RPMI7951 (cell line): ENCODE data around the gene TCAF1. TPM values are rescaled to one million over a fixed set of nuclear protein-coding genes. Genes with fewer than 3 reads are reported as not detected.
"Not testable (repeated sequence)": the region's sequence is repeated elsewhere in the genome, so short reads cannot be mapped to it uniquely, and the experiment has no call there.

ENCODE experiments used
- DNase-seq: peaks from one replicate; pipeline ENCODE4 v3.0.0-alpha.2; 2012; ENCODE audit warnings: low read depth
- total RNA-seq: library from RNA; depleted of rRNA; stranded (reverse); fragments of >200 nt; shearing (Covaris generic); gene quantifications from 2 replicates; pipeline ENCODE4 v1.2.3, GENCODE V29; 2014

The TCAF1 gene
- total RNA-seq, 1 experiment from 2014 or later, result 35.6 TPM

- no peak for DNase-seq
Observed at GRCh38 chr7:143902332-143902899, 440 bp upstream of the TCAF1 start.

- no peak for DNase-seq
Observed at GRCh38 chr7:143901332-143901667, 676 bp downstream of the TCAF1 start.

GRCh38 chr7:143900230-143900766 is 1.7 kb downstream of the TCAF1 start:
- no peak for DNase-seq

GRCh38 chr7:143898810-143899209 is 3.2 kb downstream of the TCAF1 start:
- DNase-seq, result no peak

GRCh38 chr7:143896667-143897066 is 5.3 kb downstream of the TCAF1 start:
- no peak for DNase-seq

GRCh38 chr7:143892527-143893300 is 9.3 kb downstream of the TCAF1 start:
- peak; percentile 54 for DNase-seq

- DNase-seq, result no peak
Observed at GRCh38 chr7:143891457-143891856, 10.5 kb downstream of the TCAF1 start.

GRCh38 chr7:143890558-143890957 is 11.4 kb downstream of the TCAF1 start:
- DNase-seq, result no peak

DNA sequence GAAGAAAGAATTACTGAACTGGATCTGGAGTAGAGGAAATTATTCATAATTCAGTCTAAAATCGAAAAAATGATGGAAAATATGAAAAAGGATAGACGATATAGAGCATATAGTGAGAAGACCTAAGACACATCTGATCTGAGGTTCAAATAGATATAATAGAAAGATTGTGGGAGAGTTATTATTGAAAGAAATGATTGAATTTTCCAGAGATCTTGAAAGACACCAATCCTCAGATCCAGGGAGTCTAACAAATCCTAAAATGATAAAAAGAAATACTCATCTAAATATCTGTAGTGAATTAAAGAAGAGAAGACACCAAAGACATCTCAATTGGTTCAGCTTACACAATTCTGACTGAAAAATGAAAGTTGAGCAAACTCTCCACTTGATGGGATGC is 12.9 kb downstream of the TCAF1 start:
- DNase-seq, result no peak

- DNase-seq, result no peak
Observed at GRCh38 chr7:143886826-143887477, 15.0 kb downstream of the TCAF1 start.

GRCh38 chr7:143885951-143886350 is 16.0 kb downstream of the TCAF1 start:
- DNase-seq, result no peak

DNA sequence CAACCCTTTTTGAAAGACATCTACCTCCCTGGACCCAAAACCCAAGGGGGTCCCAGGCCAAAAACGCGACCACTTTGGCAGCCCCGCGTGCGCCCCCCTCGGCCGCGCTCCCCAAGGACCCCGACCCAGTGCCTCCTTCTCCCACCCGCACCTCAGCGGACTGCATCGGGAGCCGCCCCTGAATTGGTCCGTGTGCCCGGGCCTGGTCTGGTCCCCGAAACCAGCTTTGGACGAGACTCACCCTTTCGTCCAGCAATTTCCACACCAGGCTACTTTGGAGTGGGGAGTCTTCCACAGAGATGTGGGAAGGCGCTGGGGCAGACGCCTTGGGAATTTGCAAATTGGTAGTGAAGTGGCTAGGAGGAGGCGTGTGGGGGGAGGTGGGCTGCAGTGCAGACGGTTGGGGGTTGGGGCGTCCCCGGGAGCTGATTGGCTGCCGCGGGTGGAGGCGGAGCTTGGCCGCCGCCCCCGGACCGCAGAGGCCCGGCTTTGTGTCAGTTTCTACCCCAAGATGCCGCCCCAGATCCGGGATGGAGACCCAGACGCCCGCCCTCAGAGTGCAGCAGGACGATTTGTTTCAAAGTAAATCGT is 16.9 kb downstream of the TCAF1 start:
- DNase-seq, result no peak

DNA sequence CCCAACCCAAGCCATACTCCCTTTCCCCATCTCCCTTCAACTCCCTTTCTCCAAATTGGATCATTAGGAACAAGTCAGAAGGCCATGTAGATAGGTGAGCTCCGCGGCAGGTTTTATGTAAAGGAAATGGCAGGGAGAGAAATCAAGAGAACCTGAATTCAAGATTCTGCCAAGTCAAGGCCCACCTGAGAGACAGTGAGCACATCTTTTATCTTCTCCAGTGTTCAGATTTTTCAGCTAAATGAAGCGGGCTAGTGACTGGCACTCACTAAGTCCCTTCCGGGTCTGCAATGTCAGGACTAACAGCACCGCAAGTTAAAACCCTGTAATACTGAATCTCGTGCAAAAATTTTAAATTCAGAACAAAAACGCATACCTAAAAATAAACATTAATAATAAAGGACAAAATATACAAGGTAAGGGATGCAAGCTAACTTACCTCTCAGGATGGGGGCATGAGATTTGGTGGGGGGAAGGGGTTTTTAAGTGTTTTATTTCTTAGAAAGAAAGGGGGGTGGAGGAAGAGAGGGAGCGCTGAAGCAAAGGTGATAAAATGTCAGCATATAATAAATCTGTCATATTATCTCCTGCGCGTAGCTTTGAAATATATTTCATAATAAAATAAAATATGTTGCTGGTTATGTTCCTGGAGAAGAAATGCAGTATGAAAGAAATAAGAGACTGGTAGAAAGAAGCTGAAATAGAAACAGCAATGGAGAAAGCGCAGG is 17.6 kb downstream of the TCAF1 start:
- no peak for DNase-seq

DNA sequence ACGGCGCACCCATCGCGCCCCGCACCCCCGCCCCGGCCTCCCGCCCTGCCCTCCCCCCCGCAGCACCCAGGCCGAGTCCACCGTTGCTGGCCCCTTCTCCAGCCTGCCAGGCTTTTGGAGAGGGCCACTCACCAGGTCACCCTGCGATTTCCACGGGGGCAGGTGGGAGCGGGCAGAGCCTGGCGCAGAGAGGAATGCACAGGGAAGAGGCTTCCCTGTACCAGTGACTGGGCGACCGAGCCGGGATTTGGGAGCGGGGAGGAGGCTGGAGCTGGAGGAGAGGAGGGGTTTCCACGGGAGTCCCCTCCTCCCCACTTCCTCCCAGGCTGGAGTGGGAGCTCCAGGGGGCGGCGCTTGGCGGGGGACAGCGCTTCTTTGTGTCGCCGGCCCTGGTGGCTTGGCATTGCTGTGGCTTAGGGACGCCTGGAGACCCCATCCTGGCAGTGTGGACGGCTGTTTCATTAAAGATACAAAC is 19.3 kb downstream of the TCAF1 start:
- peak; percentile 74 for DNase-seq

- peak; percentile 14 for DNase-seq
Observed at GRCh38 chr7:143882020-143882603, 19.9 kb downstream of the TCAF1 start.

DNA sequence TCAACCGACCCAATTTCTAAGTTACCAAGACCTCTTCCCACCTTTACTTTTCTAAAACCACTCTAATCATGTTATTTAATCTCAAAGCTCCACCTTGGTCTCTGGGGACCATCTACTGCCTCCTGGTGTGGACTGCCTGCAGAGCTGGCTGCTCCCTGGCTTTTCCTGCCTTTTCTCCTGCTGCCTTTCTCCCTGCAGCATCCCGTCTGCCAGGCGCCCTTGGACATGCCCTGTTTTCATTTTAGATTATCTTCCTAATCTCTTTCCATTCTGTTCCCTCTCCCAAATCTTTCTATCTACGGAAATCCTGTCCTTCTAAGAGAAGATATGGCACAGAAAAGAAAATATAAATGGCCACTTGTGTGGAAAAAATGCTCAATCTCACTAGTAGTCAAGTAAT is 23.1 kb downstream of the TCAF1 start:
- no peak for DNase-seq

DNA sequence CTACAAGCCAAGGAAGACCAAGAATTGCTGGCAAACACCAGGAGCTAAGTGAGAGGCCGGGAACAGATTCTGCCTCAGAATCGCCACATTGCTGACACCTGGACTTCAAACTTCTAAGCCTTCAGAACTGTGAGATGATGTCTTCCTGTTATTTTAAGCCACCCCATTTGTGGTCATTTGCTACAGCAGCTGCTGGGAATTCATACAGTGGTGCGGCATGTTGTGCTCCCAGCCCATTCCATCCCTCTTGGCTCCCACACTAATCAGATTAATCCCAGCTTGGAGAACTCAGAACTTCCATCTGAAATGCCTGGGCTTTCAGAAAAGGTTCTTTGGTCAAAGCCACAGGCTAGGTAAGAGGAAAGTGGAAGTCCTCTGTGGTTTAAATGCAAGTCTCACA is 24.9 kb downstream of the TCAF1 start:
- no peak for DNase-seq

- DNase-seq, result no peak
Observed at GRCh38 chr7:143876218-143876617, 25.8 kb downstream of the TCAF1 start.

DNA sequence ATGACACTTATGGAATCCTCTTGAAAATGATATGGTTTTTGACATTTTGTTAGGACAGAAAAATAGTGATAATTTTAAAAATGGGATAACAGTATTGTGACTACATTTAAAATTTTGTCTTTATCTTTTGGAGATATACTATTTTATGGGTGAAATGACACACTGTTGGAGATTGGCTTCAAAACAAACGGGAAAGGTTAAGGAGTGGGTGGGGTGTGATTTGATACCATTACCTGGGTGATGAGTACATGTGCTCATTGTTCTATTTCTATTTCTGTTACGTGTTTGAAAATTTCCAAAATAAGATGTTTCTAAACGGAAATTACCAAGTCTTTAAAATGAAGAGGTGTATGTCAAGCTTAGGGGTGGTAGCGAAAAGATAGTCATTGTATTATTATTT is 28.7 kb downstream of the TCAF1 start:
- not testable (repeated sequence) for DNase-seq

DNA sequence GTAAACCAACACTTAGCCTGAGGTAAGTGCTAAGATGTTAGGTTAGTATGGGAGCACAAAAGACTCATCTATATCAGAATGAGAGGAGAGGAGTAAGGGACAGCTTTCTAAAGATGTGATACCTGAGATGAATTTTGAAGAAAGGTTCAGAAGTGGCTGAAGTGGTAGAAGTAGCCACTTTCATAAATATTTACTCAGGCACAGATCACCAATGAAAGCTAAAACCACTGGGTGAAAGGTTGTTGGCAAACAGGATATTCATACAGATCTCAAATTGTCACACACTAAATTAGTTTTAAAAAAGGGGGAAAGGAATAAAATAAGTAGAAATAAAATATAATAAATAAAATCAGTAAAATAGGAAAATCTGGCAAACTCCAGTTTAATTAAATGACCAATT is 30.4 kb downstream of the TCAF1 start:
- not testable (repeated sequence) for DNase-seq

- not testable (repeated sequence) for DNase-seq
Observed at GRCh38 chr7:143857994-143858393, 44.0 kb downstream of the TCAF1 start.
